RWPE2 (cell line): Measurements from ENCODE around the gene TSPYL1.

Experiments used
- ATAC-seq: fragments of 200-7000 bp; cut with Tn5 transposase; 3 replicates; pipeline ENCODE4 v1.9.1; 2021; ENCODE audit warnings: low read depth
- DNase-seq: peaks from one replicate; pipeline ENCODE4 v3.0.0-alpha.2; 2020; ENCODE audit warnings: low spot score
- H3K27ac ChIP-seq: fragments of 450-650 bp; 2 replicates; pipeline ENCODE4 v1.5.1; 2017; ENCODE audit warnings: mild to moderate bottlenecking; ENCODE audit not compliant: poor library complexity, severe bottlenecking
- H3K27me3 ChIP-seq: fragments of 250-450 bp; sonication (Bioruptor Pico); 2 replicates; pipeline ENCODE4 v1.5.1; 2021; ENCODE audit warnings: mild to moderate bottlenecking, moderate library complexity; ENCODE audit not compliant: insufficient read depth, poor library complexity, severe bottlenecking
- H3K36me3 ChIP-seq: fragments of 250-450 bp; sonication (Bioruptor Pico); 2 replicates; pipeline ENCODE4 v1.5.1; 2020; ENCODE audit warnings: low read depth, mild to moderate bottlenecking, moderate library complexity
- H3K4me1 ChIP-seq: fragments of 250-450 bp; sonication (Bioruptor Pico); 2 replicates; pipeline ENCODE4 v1.5.1; 2021; ENCODE audit warnings: mild to moderate bottlenecking, moderate library complexity; ENCODE audit not compliant: insufficient read depth, poor library complexity, severe bottlenecking
- H3K4me3 ChIP-seq: fragments of 250-450 bp; sonication (Bioruptor Pico); 2 replicates; pipeline ENCODE4 v1.5.1; 2021; ENCODE audit warnings: mild to moderate bottlenecking, moderate library complexity; ENCODE audit not compliant: severe bottlenecking
- H3K9me3 ChIP-seq: fragments of 250-450 bp; sonication (Bioruptor Pico); 2 replicates; pipeline ENCODE4 v1.5.1; 2021; ENCODE audit warnings: mild to moderate bottlenecking, moderate library complexity; ENCODE audit not compliant: severe bottlenecking
- TF ChIP-seq, protein P1 (sequence below): fragments of 450-650 bp; IDR thresholded peaks from one replicate; pipeline ENCODE4 v1.5.1; 2017; ENCODE audit warnings: mild to moderate bottlenecking, moderate library complexity; ENCODE audit not compliant: poor library complexity, severe bottlenecking

TSPYL1 gene

DNA sequence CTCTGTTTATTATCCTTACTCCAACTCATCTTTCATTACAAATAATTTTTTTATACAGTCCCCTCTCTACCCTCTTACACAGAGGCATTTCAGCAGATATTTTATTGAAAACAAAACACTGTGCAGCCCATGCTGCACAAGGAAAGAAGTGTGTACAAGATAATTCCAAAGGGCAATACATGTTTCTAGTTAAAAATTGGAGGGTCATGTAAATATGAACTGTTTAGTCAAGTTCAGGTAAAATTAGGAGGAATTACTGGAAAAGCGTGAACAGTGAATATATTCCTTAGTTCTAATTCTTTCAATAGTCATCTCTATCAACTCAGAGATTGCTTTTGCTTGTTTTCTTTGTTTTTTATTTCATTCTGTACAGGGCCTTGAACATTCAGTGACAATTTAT lies 27.9 kb upstream of the TSPYL1 start:
- Histone ChIP-seq H3K36me3 (no peaks in the 10 kb centered on the region), H3K9me3 (no peaks in the 10 kb centered on the region), H3K4me3 (no peak overlapping the region), H3K4me1 (no peaks in the 10 kb centered on the region), H3K27ac (no peak overlapping the region), H3K27me3 (no peaks in the 10 kb centered on the region)
- no peak for DNase-seq
- no peak for ATAC-seq
- TF ChIP-seq, protein P1, sequence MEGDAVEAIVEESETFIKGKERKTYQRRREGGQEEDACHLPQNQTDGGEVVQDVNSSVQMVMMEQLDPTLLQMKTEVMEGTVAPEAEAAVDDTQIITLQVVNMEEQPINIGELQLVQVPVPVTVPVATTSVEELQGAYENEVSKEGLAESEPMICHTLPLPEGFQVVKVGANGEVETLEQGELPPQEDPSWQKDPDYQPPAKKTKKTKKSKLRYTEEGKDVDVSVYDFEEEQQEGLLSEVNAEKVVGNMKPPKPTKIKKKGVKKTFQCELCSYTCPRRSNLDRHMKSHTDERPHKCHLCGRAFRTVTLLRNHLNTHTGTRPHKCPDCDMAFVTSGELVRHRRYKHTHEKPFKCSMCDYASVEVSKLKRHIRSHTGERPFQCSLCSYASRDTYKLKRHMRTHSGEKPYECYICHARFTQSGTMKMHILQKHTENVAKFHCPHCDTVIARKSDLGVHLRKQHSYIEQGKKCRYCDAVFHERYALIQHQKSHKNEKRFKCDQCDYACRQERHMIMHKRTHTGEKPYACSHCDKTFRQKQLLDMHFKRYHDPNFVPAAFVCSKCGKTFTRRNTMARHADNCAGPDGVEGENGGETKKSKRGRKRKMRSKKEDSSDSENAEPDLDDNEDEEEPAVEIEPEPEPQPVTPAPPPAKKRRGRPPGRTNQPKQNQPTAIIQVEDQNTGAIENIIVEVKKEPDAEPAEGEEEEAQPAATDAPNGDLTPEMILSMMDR = no peak

DNA sequence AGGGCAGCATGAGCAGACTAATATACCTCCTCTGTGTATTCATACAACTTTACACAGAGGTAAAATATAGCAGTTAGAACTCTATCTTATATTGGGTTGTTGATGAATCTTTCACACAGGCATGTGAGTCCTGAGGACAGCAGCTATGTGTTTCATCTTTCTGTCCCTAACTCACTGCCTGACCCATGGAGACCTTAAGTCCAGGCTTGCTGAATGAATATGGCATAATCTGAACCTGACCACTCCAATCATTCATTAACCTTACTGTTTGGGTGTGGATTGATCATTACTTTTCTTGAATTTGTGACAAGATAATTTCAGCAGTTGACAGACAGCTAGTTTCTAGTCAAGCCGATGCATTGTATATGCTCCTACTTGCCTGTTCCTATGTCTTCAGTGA lies 27.3 kb upstream of the TSPYL1 start:
- no peaks in the 10 kb centered on the region for H3K36me3 ChIP-seq
- no peak overlapping the region for H3K27ac ChIP-seq
- TF ChIP-seq, protein P1 = no peak
- H3K27me3 ChIP-seq = no peaks in the 10 kb centered on the region
- no peak for ATAC-seq
- H3K9me3 ChIP-seq = no peaks in the 10 kb centered on the region
- no peak overlapping the region for H3K4me3 ChIP-seq
- no peaks in the 10 kb centered on the region for H3K4me1 ChIP-seq
- no peak for DNase-seq

DNA sequence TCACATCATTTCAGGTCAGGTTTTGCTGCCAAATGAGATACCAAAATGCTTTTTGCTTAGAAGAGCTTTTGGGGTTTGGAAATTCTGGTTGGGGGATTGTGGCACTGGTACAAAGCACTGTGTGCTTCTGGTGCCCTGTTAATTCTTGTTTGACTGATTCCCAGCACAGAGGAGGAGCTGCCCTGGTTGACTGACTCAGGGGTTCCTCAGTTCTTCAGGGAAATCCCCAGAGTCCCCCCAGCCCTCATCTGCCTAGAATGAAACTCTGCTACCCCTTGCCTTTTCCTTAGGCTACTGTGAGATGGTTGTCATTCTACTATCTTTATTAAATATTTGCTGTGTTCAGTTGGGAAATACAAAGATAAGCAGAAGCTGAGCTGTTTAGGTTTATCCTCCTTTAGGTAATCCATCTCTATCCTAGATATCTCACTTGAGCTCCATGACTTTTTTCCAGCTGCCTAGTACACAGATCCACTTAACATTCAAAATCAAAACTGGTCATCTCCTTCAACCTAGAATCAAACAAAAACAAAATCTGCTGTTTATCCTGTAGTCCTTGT lies 24.9 kb upstream of the TSPYL1 start:
- DNase-seq = no peak
- peaks cover under 1% of the 10 kb centered on the region for H3K9me3 ChIP-seq
- no peak overlapping the region for H3K4me3 ChIP-seq

DNA sequence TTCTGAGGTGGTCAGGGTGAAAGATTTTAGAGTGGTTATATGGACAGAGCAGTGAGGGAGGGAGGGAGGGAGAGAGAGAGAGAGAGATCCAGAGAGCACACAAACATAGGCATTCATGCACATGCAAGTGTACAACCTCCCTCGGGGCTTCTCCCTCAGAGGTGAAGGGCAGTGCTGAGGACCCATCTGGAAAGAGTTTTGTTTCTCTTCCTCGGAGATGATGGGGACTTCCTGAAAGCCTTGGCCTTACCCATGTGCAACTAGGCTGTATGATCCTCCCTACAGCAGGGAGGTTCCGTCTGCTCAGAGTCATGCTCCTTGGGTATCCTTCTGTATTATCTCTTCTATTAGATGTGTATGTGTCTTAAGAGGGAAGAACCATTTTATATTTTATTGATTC lies 21.4 kb upstream of the TSPYL1 start:
- no peak overlapping the region for H3K4me3 ChIP-seq
- no peaks in the 10 kb centered on the region for H3K27me3 ChIP-seq
- no peaks in the 10 kb centered on the region for H3K4me1 ChIP-seq
- TF ChIP-seq, protein P1 = no peak
- peaks cover 2% of the 10 kb centered on the region for H3K9me3 ChIP-seq
- ATAC-seq (no peak), DNase-seq (no peak)
- no peak overlapping the region for H3K27ac ChIP-seq
- H3K36me3 ChIP-seq = no peaks in the 10 kb centered on the region

More for the DNA sequence above, 24.9 kb upstream of the TSPYL1 start:
- no peaks in the 10 kb centered on the region for H3K36me3 ChIP-seq
- no peak overlapping the region for H3K27ac ChIP-seq
- TF ChIP-seq, protein P1 = no peak
- no peak for ATAC-seq
- H3K27me3 ChIP-seq = no peaks in the 10 kb centered on the region
- no peaks in the 10 kb centered on the region for H3K4me1 ChIP-seq

DNA sequence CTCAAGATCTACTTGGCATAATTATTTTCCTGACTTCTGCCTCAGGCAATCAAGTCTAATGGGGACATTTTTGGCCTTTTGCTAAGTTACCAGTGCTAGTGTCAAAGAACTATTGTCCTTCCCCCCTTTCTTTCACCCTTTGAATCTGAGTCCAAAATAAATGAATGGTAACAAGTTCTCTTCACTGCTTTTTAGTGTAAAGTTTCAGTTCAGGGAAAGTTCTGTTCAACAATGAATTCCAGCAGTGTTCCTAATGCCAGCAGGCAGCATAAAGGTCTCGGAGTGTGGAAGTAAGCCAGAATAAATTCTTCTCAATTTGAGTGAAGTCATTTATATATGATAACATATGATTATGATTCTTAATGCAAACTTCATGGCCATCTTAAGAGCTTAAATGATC lies 20.8 kb upstream of the TSPYL1 start:
- no peaks in the 10 kb centered on the region for H3K36me3 ChIP-seq
- no peak for ATAC-seq
- no peak for DNase-seq
- no peak overlapping the region for H3K27ac ChIP-seq
- H3K4me3 ChIP-seq = no peak overlapping the region
- H3K4me1 ChIP-seq = no peaks in the 10 kb centered on the region
- H3K9me3 ChIP-seq = peaks cover 2% of the 10 kb centered on the region
- H3K27me3 ChIP-seq = no peaks in the 10 kb centered on the region
- TF ChIP-seq, protein P1 = no peak
